ENCODE data around the gene ITSN1. TPM values are rescaled to one million over a fixed set of nuclear protein-coding genes. Genes with fewer than 3 reads are reported as not detected.

ITSN1 gene
- total and polyA plus RNA-seq, 2 donors from 2014 or later = 8.1 to 42.5 TPM

DNA sequence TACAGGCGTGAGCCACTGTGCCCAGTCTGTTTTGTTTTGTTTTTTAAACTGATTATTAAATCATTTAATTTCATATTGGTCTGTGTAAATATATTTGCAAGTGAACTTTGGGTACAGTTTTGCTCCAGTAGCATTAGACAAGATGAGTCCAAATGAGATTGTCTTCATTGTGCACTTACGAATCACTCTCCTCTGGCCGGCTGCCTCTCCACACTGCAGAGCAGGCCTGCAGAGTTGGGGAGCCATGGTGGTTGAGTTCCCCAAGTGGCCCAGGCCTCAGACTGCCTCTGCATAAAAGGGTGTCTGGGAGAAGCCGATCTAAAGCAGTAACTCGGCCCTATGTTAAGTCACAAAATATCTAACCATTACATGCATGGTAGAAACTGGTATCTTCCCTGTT, 198.5 kb downstream of the ITSN1 start:
- no peaks in the 10 kb centered on the region for H3K27me3 ChIP-seq (ENCODE audit: control insufficient read depth, insufficient read depth, low read length)

DNA sequence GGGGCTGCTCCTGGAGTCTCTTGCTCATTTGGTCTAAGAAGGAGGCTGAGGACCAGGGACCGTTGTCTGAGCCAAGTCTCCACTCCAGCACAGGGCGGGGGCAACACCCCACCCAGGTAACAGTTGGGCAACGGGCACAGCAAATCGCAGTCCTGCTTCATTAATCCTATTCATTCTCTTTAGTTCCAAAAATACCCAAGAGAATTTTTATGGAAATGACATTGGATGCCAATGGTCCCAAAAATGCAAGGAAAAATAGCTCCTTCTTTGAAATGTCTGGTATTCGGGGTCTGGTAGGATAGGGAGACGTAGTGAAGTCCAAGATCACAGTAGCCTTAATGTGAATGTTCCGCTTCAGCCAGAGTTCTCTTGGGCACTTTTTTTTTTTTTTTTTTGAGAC, 199.3 kb downstream of the ITSN1 start:
- DNase-seq (no peak), FAIRE-seq (no peak)
- Histone ChIP-seq H3K27ac (ENCODE audit: low read depth in 2 of 2, low read length in 2 of 2) (no peak overlapping the region), H3K4me3 (ENCODE audit: low read length in 3 of 3) (no peak overlapping the region), H3K4me1 (ENCODE audit: control insufficient read depth in 2 of 3, insufficient read depth in 2 of 3, low read depth in 1 of 3, low read length in 3 of 3) (peaks cover 0 to 20% (median 16%) of the 10 kb centered on the region in 3 donors), H3K36me3 (ENCODE audit: control insufficient read depth in 2 of 3, insufficient read depth in 3 of 3, low read length in 3 of 3) (peaks cover 0 to 1% (median 0%) of the 10 kb centered on the region in 3 donors), H3K9me3 (ENCODE audit: control insufficient read depth in 2 of 3, insufficient read depth in 1 of 3, low read length in 3 of 3) (no peaks in the 10 kb centered on the region), H3K9ac (ENCODE audit: low read length in 3 of 3) (no peak overlapping the region), H3K27me3 (ENCODE audit: control insufficient read depth, insufficient read depth, low read length) (no peaks in the 10 kb centered on the region)
- TF ChIP-seq, protein P1, sequence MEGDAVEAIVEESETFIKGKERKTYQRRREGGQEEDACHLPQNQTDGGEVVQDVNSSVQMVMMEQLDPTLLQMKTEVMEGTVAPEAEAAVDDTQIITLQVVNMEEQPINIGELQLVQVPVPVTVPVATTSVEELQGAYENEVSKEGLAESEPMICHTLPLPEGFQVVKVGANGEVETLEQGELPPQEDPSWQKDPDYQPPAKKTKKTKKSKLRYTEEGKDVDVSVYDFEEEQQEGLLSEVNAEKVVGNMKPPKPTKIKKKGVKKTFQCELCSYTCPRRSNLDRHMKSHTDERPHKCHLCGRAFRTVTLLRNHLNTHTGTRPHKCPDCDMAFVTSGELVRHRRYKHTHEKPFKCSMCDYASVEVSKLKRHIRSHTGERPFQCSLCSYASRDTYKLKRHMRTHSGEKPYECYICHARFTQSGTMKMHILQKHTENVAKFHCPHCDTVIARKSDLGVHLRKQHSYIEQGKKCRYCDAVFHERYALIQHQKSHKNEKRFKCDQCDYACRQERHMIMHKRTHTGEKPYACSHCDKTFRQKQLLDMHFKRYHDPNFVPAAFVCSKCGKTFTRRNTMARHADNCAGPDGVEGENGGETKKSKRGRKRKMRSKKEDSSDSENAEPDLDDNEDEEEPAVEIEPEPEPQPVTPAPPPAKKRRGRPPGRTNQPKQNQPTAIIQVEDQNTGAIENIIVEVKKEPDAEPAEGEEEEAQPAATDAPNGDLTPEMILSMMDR (IDR thresholded peaks at IDR 0.05; ENCODE audit: borderline replicate concordance, extremely low read depth, insufficient read depth) = no peak
- intact Hi-C loops (cut with DNase I) = no loop called here

More for the DNA sequence above, 198.5 kb downstream of the ITSN1 start:
- H3K27ac ChIP-seq (ENCODE audit: low read depth in 2 of 2, low read length in 2 of 2) = no peak overlapping the region
- H3K4me1 ChIP-seq (ENCODE audit: control insufficient read depth in 2 of 3, insufficient read depth in 2 of 3, low read depth in 1 of 3, low read length in 3 of 3) = peaks cover 0 to 20% (median 15%) of the 10 kb centered on the region in 3 donors
- no peaks in the 10 kb centered on the region for H3K9me3 ChIP-seq (ENCODE audit: control insufficient read depth in 2 of 3, insufficient read depth in 1 of 3, low read length in 3 of 3)
- TF ChIP-seq, protein P1 (IDR thresholded peaks at IDR 0.05; ENCODE audit: borderline replicate concordance, extremely low read depth, insufficient read depth) = no peak
- FAIRE-seq = no peak
- peaks cover 0 to 8% (median 0%) of the 10 kb centered on the region in 3 donors for H3K36me3 ChIP-seq (ENCODE audit: control insufficient read depth in 2 of 3, insufficient read depth in 3 of 3, low read length in 3 of 3)
- intact Hi-C loops (cut with DNase I) = no loop called here
- no peak overlapping the region for H3K9ac ChIP-seq (ENCODE audit: low read length in 3 of 3)
- no peak overlapping the region for H3K4me3 ChIP-seq (ENCODE audit: low read length in 3 of 3)
- no peak for DNase-seq

DNA sequence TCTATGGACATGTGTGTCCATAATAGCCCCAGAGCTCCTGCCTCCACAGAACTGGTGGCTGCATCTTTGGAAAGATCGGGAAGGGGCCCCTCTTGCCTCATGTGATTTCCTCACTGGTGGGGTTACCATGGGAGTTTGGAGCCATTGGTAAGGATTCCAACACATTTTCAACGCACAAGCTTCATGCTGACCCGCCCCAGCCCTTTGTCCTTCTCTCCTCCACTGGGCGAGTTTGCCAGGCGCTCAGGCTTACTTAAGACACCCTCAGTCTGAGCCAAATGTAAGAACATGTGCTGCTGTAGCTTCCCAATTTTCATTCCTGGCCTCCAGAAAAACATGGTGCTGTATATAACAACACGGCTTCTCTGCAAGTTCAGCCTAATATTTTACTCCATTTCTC, 200.9 kb downstream of the ITSN1 start:
- TF ChIP-seq, protein P1 (IDR thresholded peaks at IDR 0.05; ENCODE audit: borderline replicate concordance, extremely low read depth, insufficient read depth) = no peak
- no peak for FAIRE-seq
- Histone ChIP-seq H3K4me3 (ENCODE audit: low read length in 3 of 3) (no peak overlapping the region), H3K9ac (ENCODE audit: low read length in 3 of 3) (no peak overlapping the region), H3K9me3 (ENCODE audit: control insufficient read depth in 2 of 3, insufficient read depth in 1 of 3, low read length in 3 of 3) (no peaks in the 10 kb centered on the region), H3K27me3 (ENCODE audit: control insufficient read depth, insufficient read depth, low read length) (no peaks in the 10 kb centered on the region), H3K27ac (ENCODE audit: low read depth in 2 of 2, low read length in 2 of 2) (no peak overlapping the region), H3K4me1 (ENCODE audit: control insufficient read depth in 2 of 3, insufficient read depth in 2 of 3, low read depth in 1 of 3, low read length in 3 of 3) (peaks cover 0 to 20% (median 18%) of the 10 kb centered on the region in 3 donors), H3K36me3 (ENCODE audit: control insufficient read depth in 2 of 3, insufficient read depth in 3 of 3, low read length in 3 of 3) (no peaks in the 10 kb centered on the region)
- intact Hi-C loops (cut with DNase I) = no loop called here
- DNase-seq = no peak
